ELR (cell line): ENCODE measurements around the gene OR10H3.
"Not testable (repeated sequence)": the region's sequence is repeated elsewhere in the genome, so short reads cannot be mapped to it uniquely, and the experiment has no call there.

Experiments
- DNase-seq: peaks from one replicate; pipeline ENCODE4 v3.0.0-alpha.2; 2015; ENCODE audit warnings: low read depth

The OR10H3 gene

DNA sequence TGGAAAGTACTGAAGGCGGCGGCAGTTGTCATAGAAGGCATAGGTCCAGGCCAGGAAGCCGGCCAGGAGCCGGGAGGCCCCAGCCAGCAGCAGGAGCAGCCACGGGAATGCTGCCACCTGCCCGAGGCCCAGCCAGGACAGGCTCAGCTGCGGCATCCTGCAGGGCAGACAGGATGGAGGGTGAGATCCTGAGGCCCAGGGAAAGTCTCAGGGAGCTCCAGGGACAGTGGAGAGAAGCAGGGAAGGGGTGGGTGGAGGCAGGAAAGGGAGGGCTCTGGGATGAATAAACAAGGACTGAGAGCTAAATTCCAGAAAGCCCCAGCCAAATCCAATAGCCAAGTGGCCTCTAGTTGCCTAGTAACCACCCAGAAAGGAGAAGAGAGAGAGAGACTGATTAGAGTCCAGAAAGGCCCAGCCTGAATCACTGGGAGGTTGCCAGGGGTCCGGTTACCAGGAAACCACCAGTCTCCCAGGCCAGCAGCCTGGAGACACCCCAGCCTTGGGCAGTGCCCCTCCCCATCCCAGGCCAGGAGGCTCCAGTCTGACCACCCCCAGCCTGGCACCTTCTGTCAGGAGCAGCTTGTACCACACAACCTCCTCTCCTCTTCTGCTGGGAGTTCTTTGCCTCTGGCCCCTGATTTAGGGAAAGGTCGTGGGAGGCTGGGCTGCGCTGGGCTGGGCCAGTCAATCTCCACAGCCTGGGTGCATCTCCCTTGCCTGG is 42.1 kb downstream of the OR10H3 start:
- no peak for DNase-seq

DNA sequence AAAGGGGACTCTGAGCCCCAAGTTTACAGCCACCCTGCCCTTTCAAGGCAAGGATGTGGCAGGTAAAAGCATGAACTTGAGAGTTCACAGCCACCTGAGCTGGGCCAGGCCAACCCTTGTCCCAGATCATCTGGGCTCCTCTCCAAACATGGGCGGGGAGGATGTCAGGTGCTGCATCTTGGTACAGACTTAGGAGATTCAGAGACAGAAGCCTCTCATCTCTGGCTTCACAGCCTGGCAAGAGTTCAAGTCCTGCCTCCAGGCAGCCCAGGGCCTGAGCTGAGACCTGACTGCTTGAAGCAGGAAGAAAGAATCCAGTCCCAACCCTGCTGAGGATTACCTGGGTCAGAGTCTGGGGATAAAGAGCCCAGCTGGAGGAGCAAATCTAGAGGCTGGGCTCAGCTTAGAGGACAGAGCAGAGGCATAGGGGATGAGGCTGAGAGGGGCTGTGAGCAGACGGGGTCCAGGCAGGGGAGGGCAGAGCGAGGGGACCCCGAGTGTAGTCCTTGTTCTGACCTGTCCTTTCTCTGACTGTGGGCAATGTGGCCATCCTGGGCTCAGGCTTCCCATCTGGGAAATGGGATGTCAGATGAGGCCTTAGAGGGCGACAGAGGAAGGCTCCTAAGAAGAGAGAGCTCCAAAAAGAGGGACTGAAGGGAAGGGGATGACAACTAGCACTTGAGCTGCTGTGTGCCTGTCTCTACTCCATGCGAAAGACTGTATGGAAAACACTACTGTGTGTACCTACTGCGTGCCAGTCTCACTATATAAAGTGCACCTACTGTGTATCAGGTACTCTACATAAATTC is 43.0 kb downstream of the OR10H3 start:
- no peak for DNase-seq

DNA sequence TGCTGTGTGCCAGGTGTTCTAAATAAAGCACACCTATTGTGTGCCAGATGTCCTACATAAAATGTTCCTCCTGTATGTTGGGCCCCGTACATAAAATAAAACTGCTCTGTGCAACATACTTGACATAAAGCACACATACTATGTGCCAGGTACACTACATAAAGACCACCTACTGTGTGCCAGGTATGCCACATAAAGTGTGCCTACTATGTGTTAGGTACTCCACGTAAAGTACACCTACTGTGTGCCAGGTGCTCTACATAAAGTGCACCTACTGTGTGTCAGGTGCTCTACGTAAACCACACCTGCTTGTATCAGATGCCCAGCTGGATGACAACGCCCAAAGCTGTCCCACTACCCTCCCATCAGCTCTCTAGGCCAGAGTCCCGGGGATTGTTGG is 43.9 kb downstream of the OR10H3 start:
- DNase-seq = no peak

DNA sequence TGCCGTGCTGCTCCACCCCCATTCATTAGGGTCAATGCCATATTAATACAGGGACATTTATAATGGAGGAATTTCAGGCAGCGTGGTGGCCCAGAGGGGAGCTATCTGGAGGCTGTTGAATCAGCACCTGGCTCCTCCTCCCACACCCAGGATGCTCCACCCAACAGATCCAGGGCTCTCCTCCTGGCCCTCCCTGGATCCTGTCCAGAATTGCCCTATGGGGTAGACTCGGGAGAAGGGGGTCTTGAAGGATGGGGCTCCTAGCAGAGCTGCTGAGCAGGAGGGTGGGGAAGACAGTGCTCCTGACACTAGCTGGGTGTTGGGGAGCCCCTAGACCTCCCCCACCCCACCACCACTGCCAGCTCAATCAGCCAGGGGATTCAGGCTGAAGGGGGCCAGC is 44.4 kb downstream of the OR10H3 start:
- no peak for DNase-seq

DNA sequence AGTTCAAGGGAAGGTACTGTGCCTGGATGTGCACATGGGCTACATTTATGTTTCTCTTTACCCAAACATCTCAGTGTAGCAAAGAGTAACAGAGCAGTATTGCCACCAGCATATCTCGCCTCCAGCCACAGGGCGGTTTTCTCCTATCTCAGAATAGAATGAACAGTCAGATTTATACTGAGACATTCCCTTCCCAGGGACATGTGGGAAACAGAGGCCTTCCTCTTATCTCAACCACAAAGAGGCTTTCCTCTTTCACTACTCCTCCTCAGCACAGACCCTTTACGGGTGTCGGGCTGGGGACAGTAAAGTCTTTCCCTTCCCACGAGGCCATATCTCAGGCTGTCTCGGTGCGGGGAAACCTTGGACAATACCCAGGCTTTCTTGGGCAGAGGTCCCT is 45.1 kb downstream of the OR10H3 start:
- not testable (repeated sequence) for DNase-seq

DNA sequence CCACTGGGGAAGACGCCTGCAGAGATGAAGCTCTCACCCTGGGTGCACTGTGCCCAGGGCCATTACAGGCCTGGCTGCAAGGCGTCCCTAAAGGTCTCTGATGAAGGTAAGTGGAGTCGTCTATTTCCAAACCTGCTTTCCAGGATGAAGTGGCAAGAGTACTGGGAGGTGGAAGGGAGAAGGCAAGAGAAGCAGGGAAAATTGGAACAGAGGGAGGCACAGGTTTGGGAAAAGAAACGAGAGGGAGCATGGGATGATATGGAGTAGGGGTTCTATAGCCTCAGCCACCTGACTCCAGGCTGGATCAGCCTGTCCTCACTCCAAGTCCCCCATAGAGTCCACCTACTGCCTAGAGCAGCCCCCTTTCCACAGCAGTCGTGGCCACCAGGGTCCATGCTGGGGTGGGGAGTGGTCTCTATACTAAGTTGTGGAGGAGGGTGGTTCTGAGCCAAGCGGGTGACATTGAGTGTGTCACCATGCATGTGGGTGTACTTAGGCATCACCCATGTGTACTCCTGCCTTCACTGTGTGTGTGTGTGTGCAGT is 49.9 kb downstream of the OR10H3 start, which contains the start of gene OR10H5:
OR10H5 (plus strand) TSS at position 51 of the 545 bp plus-strand sequence. CDS start 6,388 bp downstream, outside the sequence.
- DNase-seq = no peak

DNA sequence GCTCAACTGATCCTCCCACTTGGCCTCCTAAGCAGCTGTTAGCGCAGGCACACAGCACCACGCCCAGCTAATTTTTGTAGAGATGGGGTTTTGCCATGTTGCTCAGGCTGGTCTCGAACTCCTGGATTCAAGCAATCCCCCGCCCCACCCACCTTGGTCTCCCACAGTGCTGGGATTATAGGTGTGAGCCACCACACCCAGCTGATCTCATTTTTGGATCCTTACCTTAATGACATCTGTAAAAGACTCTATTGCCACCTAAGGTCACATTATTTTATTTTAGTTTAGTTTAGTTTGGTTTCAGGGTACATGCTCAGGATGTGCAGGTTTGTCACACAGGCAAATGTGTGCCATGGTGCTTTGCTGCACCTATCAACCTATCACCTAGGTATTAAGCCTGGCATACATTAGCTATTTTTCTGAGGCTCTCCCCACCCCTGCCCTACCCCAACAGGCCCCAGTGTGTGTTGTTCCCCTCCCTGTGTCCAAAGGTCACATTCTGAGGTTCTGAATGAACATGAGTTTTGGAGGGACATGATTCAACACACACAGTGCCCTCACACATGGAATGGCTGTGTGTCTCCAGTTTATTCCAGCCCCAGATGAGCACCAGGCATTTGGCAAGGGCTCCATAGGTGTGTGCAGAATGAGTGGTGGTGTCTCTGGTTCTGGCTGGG is 50.9 kb downstream of the OR10H3 start:
- no peak for DNase-seq

DNA sequence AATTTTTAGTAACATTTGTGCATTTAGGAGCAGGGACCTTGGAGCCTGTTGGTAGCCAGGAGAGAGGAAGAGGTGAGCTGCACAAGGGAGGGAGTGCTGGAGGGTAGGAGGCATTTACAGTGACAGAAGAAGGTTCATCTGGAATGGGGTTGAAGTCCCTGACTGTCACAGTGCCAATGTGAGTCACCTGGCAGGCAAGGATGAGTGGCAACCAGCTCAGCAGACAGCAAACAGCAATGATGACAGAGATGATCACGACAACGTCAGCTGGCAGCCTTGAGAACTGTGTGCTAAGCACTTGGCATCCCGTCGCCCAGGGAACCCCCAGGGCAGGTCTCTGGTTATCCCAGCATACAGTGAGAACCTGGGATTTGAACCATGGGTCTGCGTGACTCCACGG is 52.3 kb downstream of the OR10H3 start:
- no peak for DNase-seq
